Measurements from ENCODE around the gene RAD21L1. TPM values are rescaled to one million over a fixed set of nuclear protein-coding genes. Genes with fewer than 3 reads are reported as not detected.

The RAD21L1 gene
- total RNA-seq, 1 donor from 2014 or later = 0.06 TPM

GRCh38 chr20:1198751-1199150 lies 27.1 kb upstream of the RAD21L1 start:
- H3K4me3 ChIP-seq (ENCODE audit: low read depth, low read length) = no peak overlapping the region
- DNase-seq (ENCODE audit: low read depth) = no peak
- TF ChIP-seq CTCF (conservative IDR thresholded peaks at IDR 0.05; ENCODE audit: low read depth, low read length) = no peak

- no peak overlapping the region for H3K4me3 ChIP-seq (ENCODE audit: low read depth, low read length)
- TF ChIP-seq CTCF (conservative IDR thresholded peaks at IDR 0.05; ENCODE audit: low read depth, low read length) = no peak
- DNase-seq (ENCODE audit: low read depth) = no peak
Measured at GRCh38 chr20:1199212-1199873, 26.5 kb upstream of the RAD21L1 start.

GRCh38 chr20:1199964-1200363 lies 25.9 kb upstream of the RAD21L1 start:
- no peak overlapping the region for H3K4me3 ChIP-seq (ENCODE audit: low read depth, low read length)
- TF ChIP-seq CTCF (conservative IDR thresholded peaks at IDR 0.05; ENCODE audit: low read depth, low read length) = no peak
- DNase-seq (ENCODE audit: low read depth) = no peak

GRCh38 chr20:1202762-1203504 lies 22.9 kb upstream of the RAD21L1 start, which contains the start of gene C20orf202:
C20orf202 (plus strand) TSS chr20:1203454; CDS start chr20:1203586, 132 bp downstream.
- TF ChIP-seq CTCF (conservative IDR thresholded peaks at IDR 0.05; ENCODE audit: low read depth, low read length) = no peak
- DNase-seq (ENCODE audit: low read depth) = no peak

GRCh38 chr20:1203630-1204029 lies 22.2 kb upstream of the RAD21L1 start:
- no peak for TF ChIP-seq CTCF (conservative IDR thresholded peaks at IDR 0.05; ENCODE audit: low read depth, low read length)
- H3K4me3 ChIP-seq (ENCODE audit: low read depth, low read length) = no peak overlapping the region
- no peak for DNase-seq (ENCODE audit: low read depth)

More at GRCh38 chr20:1202762-1203504, 22.9 kb upstream of the RAD21L1 start, which contains the start of gene C20orf202:
- no peak within 1 kb of the TSS for H3K4me3 ChIP-seq (ENCODE audit: low read depth, low read length)

GRCh38 chr20:1204113-1204512 lies 21.7 kb upstream of the RAD21L1 start:
- no peak for TF ChIP-seq CTCF (conservative IDR thresholded peaks at IDR 0.05; ENCODE audit: low read depth, low read length)
- DNase-seq (ENCODE audit: low read depth) = no peak
- H3K4me3 ChIP-seq (ENCODE audit: low read depth, low read length) = no peak overlapping the region
